Suprapubic skin (tissue), 3 donors: Measurements from ENCODE around the gene SLC30A1.

Experiments
- EP300 ChIP-seq: sonication (generic); formaldehyde crosslinking; IDR thresholded peaks from one replicate; pipeline ENCODE4 v1.6.1; 2017; ENCODE audit warnings: antibody characterized with exemption
- TF ChIP-seq, protein P1 (sequence below), 2 donors: fragments of 200-600 bp in 1 of 2; fragments of 450-650 bp in 1 of 2; sonication (generic) in 1 of 2; IDR thresholded peaks; one replicate each; pipeline ENCODE4 v1.5.1; 2016 to 2019; ENCODE audit warnings: antibody characterized with exemption in 2 of 2, mild to moderate bottlenecking in 1 of 2, moderate library complexity in 1 of 2

DNA sequence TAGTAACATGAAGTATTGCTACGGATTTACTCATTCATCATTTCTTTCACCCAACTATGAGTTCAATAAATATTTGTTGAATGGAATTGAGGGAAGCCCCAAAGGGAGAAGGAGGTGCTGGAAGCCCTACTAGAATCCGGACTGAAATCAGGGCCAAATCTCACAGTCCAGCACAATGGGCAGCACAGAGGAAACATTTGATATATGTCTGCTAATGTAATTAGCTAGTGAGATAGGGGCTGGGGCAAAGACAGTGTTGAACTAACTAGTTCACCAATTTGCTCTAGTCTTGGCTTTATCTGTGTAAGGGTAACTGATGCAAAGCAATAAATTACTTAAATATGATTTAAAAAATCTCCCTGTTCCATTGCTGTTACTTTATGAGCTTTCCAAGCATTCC, 26.1 kb upstream of the SLC30A1 start:
- TF ChIP-seq, protein P1, sequence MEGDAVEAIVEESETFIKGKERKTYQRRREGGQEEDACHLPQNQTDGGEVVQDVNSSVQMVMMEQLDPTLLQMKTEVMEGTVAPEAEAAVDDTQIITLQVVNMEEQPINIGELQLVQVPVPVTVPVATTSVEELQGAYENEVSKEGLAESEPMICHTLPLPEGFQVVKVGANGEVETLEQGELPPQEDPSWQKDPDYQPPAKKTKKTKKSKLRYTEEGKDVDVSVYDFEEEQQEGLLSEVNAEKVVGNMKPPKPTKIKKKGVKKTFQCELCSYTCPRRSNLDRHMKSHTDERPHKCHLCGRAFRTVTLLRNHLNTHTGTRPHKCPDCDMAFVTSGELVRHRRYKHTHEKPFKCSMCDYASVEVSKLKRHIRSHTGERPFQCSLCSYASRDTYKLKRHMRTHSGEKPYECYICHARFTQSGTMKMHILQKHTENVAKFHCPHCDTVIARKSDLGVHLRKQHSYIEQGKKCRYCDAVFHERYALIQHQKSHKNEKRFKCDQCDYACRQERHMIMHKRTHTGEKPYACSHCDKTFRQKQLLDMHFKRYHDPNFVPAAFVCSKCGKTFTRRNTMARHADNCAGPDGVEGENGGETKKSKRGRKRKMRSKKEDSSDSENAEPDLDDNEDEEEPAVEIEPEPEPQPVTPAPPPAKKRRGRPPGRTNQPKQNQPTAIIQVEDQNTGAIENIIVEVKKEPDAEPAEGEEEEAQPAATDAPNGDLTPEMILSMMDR (IDR thresholded peaks at IDR 0.05): no peak
- TF ChIP-seq EP300: no peak
